HCT116 (cell line): Measurements from ENCODE around the gene ROR2. TPM values are rescaled to one million over a fixed set of nuclear protein-coding genes. Genes with fewer than 3 reads are reported as not detected.

Source experiments
- ATAC-seq: fragments of 200-7000 bp; cut with Tn5 transposase; 2 replicates; pipeline ENCODE4 v1.9.1; 2020; ENCODE audit warnings: mild to moderate bottlenecking, moderate library complexity
- BruUV-seq: library from RNA; stranded (reverse); fragments of 400-500 nt; replicated peaks from 2 replicates; lab custom pipeline; 2021; lab: Mats Ljungman, UMichigan
- CTCF ChIA-PET: fragments of 300-600 bp; sonication (Branson Sonifier 250); formaldehyde crosslinking; loops from one replicate; lab custom pipeline; 2021; ENCODE audit warnings: antibody characterized with exemption; lab: Charles Lee
- POLR2A ChIA-PET: fragments of 300-600, 350-600 bp; sonication (Branson Sonifier 250); formaldehyde crosslinking; loops from one replicate; lab custom pipeline; 2021; ENCODE audit warnings: antibody characterized with exemption; lab: Charles Lee
- RAD21 ChIA-PET, 2 experiments: fragments of 300-600 bp; sonication (Branson Sonifier 250); formaldehyde crosslinking; loops; one replicate each; lab custom pipeline; 2023; ENCODE audit warnings: low total read pairs in 2 of 2; ENCODE audit not compliant: uncharacterized antibody in 2 of 2, unreplicated experiment in 2 of 2, low non-redundant PET in 1 of 2; lab: Charles Lee
- DNase-seq: peaks from one replicate; pipeline ENCODE4 v3.0.0-alpha.2; 2010; ENCODE audit warnings: low read depth, low spot score
- H2AFZ ChIP-seq: fragments of 200-600 bp; shearing (Covaris generic), sonication (generic); 2 replicates; pipeline ENCODE4 v1.6.1; 2017; ENCODE audit warnings: low read depth, mixed run types, mixed read lengths, antibody characterized with exemption, low read length; ENCODE audit not compliant: poor library complexity, severe bottlenecking
- H3K27ac ChIP-seq: 2 replicates; pipeline ENCODE4 v1.5.1; 2012; ENCODE audit warnings: low read depth, low read length
- H3K27me3 ChIP-seq: fragments of 200-600 bp; sonication (generic); 2 replicates; pipeline ENCODE4 v1.6.1; 2016; ENCODE audit warnings: mixed run types, low read length, mixed read lengths; ENCODE audit not compliant: insufficient read depth
- H3K36me3 ChIP-seq, 2 experiments: fragments of 200-500 bp in 1 of 2; fragments of 200-600 bp in 1 of 2; sonication (Bioruptor generic) in 1 of 2; sonication (generic) in 1 of 2; 2 replicates each; pipeline versions ENCODE4 v1.5.1 to v1.6.1; 2014 to 2016; ENCODE audit warnings: low read length in 2 of 2, inconsistent platforms in 1 of 2, mixed read lengths in 1 of 2, mixed run types in 1 of 2; ENCODE audit not compliant: insufficient read depth in 2 of 2, control insufficient read depth in 1 of 2
- H3K4me1 ChIP-seq, 2 experiments: fragments of 200-600 bp in 1 of 2; sonication (generic) in 1 of 2; 2 replicates each; pipeline versions ENCODE4 v1.5.1 to v1.6.1; 2012 to 2017; ENCODE audit warnings: low read length in 2 of 2, inconsistent platforms in 1 of 2, mild to moderate bottlenecking in 1 of 2, mixed read lengths in 1 of 2, mixed run types in 1 of 2, moderate library complexity in 1 of 2; ENCODE audit not compliant: insufficient read depth in 2 of 2, control insufficient read depth in 1 of 2
- H3K4me2 ChIP-seq: fragments of 200-600 bp; sonication (generic); 2 replicates; pipeline ENCODE4 v1.6.1; 2017; ENCODE audit warnings: mixed run types, low read length, mixed read lengths
- H3K4me3 ChIP-seq, 2 experiments: fragments of 200-600 bp in 1 of 2; sonication (generic) in 1 of 2; replicated peaks in 1 of 2; 2 replicates each; pipeline ENCODE4 v1.5.1; 2011 to 2016; ENCODE audit warnings: low read length in 2 of 2, control low read depth in 1 of 2, low read depth in 1 of 2, mild to moderate bottlenecking in 1 of 2, mixed read lengths in 1 of 2, mixed run types in 1 of 2
- H3K79me2 ChIP-seq: fragments of 200-600 bp; sonication (generic); 2 replicates; pipeline ENCODE4 v1.6.1; 2017; ENCODE audit warnings: mild to moderate bottlenecking, mixed run types, low read length, moderate library complexity, mixed read lengths; ENCODE audit not compliant: insufficient read depth
- H3K9ac ChIP-seq: fragments of 200-600 bp; sonication (generic); 2 replicates; pipeline ENCODE4 v1.6.1; 2016; ENCODE audit warnings: low read length, mixed read lengths
- H3K9me2 ChIP-seq: fragments of 200-600 bp; sonication (generic), shearing (Covaris generic); 2 replicates; pipeline ENCODE4 v1.6.1; 2017; ENCODE audit warnings: mixed run types, mild to moderate bottlenecking, moderate library complexity; ENCODE audit not compliant: insufficient read depth
- H3K9me3 ChIP-seq, 2 experiments: fragments of 200-500 bp in 1 of 2; fragments of 200-600 bp in 1 of 2; sonication (Bioruptor generic) in 1 of 2; sonication (generic) in 1 of 2; 2 replicates each; pipeline ENCODE4 v1.6.1; 2014 to 2017; ENCODE audit warnings: low read length in 2 of 2, mixed read lengths in 2 of 2, inconsistent platforms in 1 of 2, low read depth in 1 of 2, mild to moderate bottlenecking in 1 of 2, mixed run types in 1 of 2, moderate library complexity in 1 of 2; ENCODE audit not compliant: control insufficient read depth in 1 of 2, insufficient read depth in 1 of 2
- H4K20me1 ChIP-seq: fragments of 200-600 bp; sonication (generic), shearing (Covaris generic); 2 replicates; pipeline ENCODE4 v1.6.1; 2017; ENCODE audit warnings: mixed run types, mild to moderate bottlenecking, moderate library complexity; ENCODE audit not compliant: insufficient read depth
- CTCF ChIP-seq, 3 experiments: fragments of 200-600 bp in 1 of 3; sonication (generic) in 1 of 3; IDR thresholded peaks in 2 of 3; conservative IDR thresholded peaks in 1 of 3; 2 replicates each; pipeline ENCODE4 v1.5.1; 2012 to 2017; ENCODE audit warnings: low read depth in 2 of 3, low read length in 2 of 3, antibody characterized with exemption in 1 of 3, borderline replicate concordance in 1 of 3, control low read depth in 1 of 3, mild to moderate bottlenecking in 1 of 3, mixed read lengths in 1 of 3, mixed run types in 1 of 3, moderate library complexity in 1 of 3; ENCODE audit not compliant: insufficient read depth in 1 of 3
- POLR2A ChIP-seq: IDR thresholded peaks from 2 replicates; pipeline ENCODE4 v1.7.0; 2011; ENCODE audit warnings: borderline replicate concordance; ENCODE audit not compliant: insufficient read depth, insufficient read length; ENCODE audit errors: extremely low read depth
- intact Hi-C: fragments of 100-400 bp; cut with micrococcal nuclease; formaldehyde crosslinking; loops from 2 replicates; pipeline ENCODE4 v1.10.0; 2022
- total RNA-seq: library from RNA; stranded (reverse); gene quantifications from one replicate; pipeline ENCODE4 v1.2.1, GENCODE V29; 2021; ENCODE audit not compliant: unreplicated experiment
- TF ChIP-seq, protein P1 (sequence below): IDR thresholded peaks from 2 replicates; pipeline ENCODE4 v1.6.1; 2012

Gene ROR2
- total RNA-seq, 1 experiment from 2014 or later: 15.7 TPM

- no peaks in the 10 kb centered on the region for H3K27me3 ChIP-seq
- intact Hi-C loops: loop anchor here (10.0 kb wide), 1 partner anchor 323 kb away; no protein-coding TSS in a partner anchor
- H3K4me3 ChIP-seq: no peak overlapping the region
- no peak overlapping the region for H3K9ac ChIP-seq
- H3K36me3 ChIP-seq: no peaks in the 10 kb centered on the region
- DNase-seq: no peak
- no peak overlapping the region for H3K4me2 ChIP-seq
- CTCF ChIA-PET: interaction anchor here (1.7 kb wide), 1 partner anchor 14 kb away, joined by 7 read pairs; no protein-coding TSS in a partner anchor
- no TSS peak for BruUV-seq
- no peak for ATAC-seq
- no peaks in the 10 kb centered on the region for H3K79me2 ChIP-seq
- H3K9me3 ChIP-seq: no peaks in the 10 kb centered on the region
- TF ChIP-seq, protein P1, sequence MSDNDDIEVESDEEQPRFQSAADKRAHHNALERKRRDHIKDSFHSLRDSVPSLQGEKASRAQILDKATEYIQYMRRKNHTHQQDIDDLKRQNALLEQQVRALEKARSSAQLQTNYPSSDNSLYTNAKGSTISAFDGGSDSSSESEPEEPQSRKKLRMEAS: no peak
- H4K20me1 ChIP-seq: no peaks in the 10 kb centered on the region
- H2AFZ ChIP-seq: no peak overlapping the region
- no peak overlapping the region for H3K27ac ChIP-seq
- no peaks in the 10 kb centered on the region for H3K4me1 ChIP-seq
- no peaks in the 10 kb centered on the region for H3K9me2 ChIP-seq
- RAD21 ChIA-PET: no interaction called here
- POLR2A ChIA-PET: no interaction called here
These were observed 178.2 kb downstream of the ROR2 start for GRCh38 chr9:91771864-91772263.

DNA sequence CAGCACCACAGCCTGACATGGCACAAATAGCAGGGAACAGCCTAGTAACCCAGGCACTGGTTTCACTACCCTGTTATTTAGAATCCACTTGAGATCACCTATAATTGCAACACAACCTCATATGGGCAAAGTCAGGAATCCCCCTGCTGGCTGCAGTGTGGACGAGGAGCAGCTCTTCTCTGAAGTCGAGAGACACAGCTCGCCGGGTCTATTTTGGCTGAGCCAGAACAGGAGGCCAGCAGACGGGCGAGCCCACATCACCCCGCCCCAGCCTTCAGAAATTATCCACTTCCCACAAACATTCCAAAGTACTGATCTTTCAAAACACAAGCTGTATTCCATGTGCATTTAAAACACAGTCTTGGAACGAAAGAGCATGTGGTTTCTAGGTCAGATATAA is 179.0 kb downstream of the ROR2 start:
- no peaks in the 10 kb centered on the region for H3K36me3 ChIP-seq
- H2AFZ ChIP-seq: no peak overlapping the region
- no TSS peak for BruUV-seq
- no peaks in the 10 kb centered on the region for H3K79me2 ChIP-seq
- no peak overlapping the region for H3K4me2 ChIP-seq
- intact Hi-C loops: loop anchor here (10.0 kb wide), 1 partner anchor 324 kb away; no protein-coding TSS in a partner anchor
- ChIA-PET POLR2A (no interaction called here), CTCF (interaction anchor here (1.7 kb wide), 1 partner anchor 13 kb away, joined by 7 read pairs; no protein-coding TSS in a partner anchor), RAD21 (no interaction called here)
- H3K27ac ChIP-seq: no peak overlapping the region
- no peaks in the 10 kb centered on the region for H3K9me3 ChIP-seq
- H3K4me3 ChIP-seq: no peak overlapping the region
- ATAC-seq (0 out of 2 replicates have a peak, but pooled peaks have one; percentile 29), DNase-seq (no peak)
- H3K9ac ChIP-seq: no peak overlapping the region
- no peak for TF ChIP-seq POLR2A
- TF ChIP-seq CTCF (IDR thresholded peaks at IDR 0.05 in 2 of 3, conservative IDR thresholded peaks at IDR 0.05 in 1 of 3; ENCODE audit: borderline replicate concordance in 1 of 3, insufficient read depth in 1 of 3, low read depth in 2 of 3, low read length in 2 of 3): peak in 1 of 3 experiments; percentile 9; a peak in 1 of 6 replicates
- H3K9me2 ChIP-seq: no peaks in the 10 kb centered on the region
- H3K4me1 ChIP-seq: no peaks in the 10 kb centered on the region
- no peaks in the 10 kb centered on the region for H3K27me3 ChIP-seq
- H4K20me1 ChIP-seq: no peaks in the 10 kb centered on the region
